SK-N-MC (cell line): ENCODE data around the gene NFATC3.

Experiments used
- EZH2 ChIP-seq: fragments of 200-600 bp; sonication (generic); IDR thresholded peaks from one replicate; pipeline ENCODE4 v1.6.1; 2017; ENCODE audit warnings: antibody characterized with exemption
- POLR2AphosphoS5 ChIP-seq: IDR thresholded peaks from 2 replicates; pipeline ENCODE4 v1.6.1; 2012; ENCODE audit warnings: mild to moderate bottlenecking, low read depth, low read length, borderline replicate concordance

DNA sequence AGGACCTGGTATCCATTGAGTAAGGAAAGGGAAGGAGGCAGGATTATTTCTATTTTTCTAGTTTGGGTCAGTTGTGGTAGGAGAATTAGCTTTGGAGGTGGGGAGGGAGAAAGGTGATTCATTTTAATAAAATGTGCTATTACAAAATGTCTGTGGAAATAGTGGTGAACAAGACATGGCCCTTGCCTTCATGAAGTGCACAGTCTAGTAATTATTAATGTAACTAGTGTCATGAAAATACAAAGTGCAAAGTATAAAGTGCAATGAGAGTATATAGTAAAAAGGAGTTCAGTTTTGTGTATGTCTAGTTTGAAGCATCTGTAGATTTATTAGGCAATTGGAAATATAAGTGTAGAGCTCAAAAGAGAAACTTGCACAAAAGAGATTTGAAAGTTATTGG, 11.9 kb downstream of the NFATC3 start:
- TF ChIP-seq EZH2 (no peak), POLR2AphosphoS5 (no peak)
